GM12878 (cell line): ENCODE results near the gene RPSA. TPM values are rescaled to one million over a fixed set of nuclear protein-coding genes. Genes with fewer than 3 reads are reported as not detected.
A peak's percentile ranks its signal among the peaks of the same experiment; 100 is the strongest.

ENCODE experiments used
- ASH2L ChIP-seq: fragments of 300-600, 200-600 bp; sonication (generic); IDR thresholded peaks from 2 replicates; pipeline ENCODE4 v1.6.1; 2017; ENCODE audit warnings: low read depth, mild to moderate bottlenecking, borderline replicate concordance
- BCL11A ChIP-seq: IDR thresholded peaks from 2 replicates; pipeline ENCODE4 v1.6.1; 2011; ENCODE audit warnings: low read depth, low read length
- CREM ChIP-seq: IDR thresholded peaks from 2 replicates; pipeline ENCODE4 v1.6.1; 2014; ENCODE audit warnings: antibody characterized with exemption, low read depth
- CTCF ChIP-seq, 3 experiments: IDR thresholded peaks in 2 of 3; conservative IDR thresholded peaks in 1 of 3; 2 replicates each; pipeline ENCODE4 v1.5.1; 2011; ENCODE audit warnings: low read depth in 3 of 3, low read length in 3 of 3, mild to moderate bottlenecking in 3 of 3, control low read depth in 2 of 3, moderate library complexity in 2 of 3, inconsistent platforms in 1 of 3, mixed read lengths in 1 of 3; ENCODE audit not compliant: control insufficient read depth in 2 of 3, insufficient read depth in 1 of 3; ENCODE audit errors: extremely low read depth in 1 of 3
- E2F8 ChIP-seq: fragments of 450-650 bp; IDR thresholded peaks from 2 replicates; pipeline ENCODE4 v1.6.1; 2018; ENCODE audit warnings: mild to moderate bottlenecking, low read depth, moderate library complexity; ENCODE audit not compliant: partially characterized antibody
- EGR1 ChIP-seq, 2 experiments: IDR thresholded peaks; 1 replicate in 1 of 2; 2 replicates in 1 of 2; pipeline ENCODE4 v1.6.1; 2011 to 2012; ENCODE audit warnings: low read depth in 2 of 2, low read length in 2 of 2, borderline replicate concordance in 1 of 2, mild to moderate bottlenecking in 1 of 2, moderate library complexity in 1 of 2
- FOS ChIP-seq: IDR thresholded peaks from 3 replicates; pipeline ENCODE4 v1.6.1; 2011; ENCODE audit warnings: borderline replicate concordance; ENCODE audit not compliant: insufficient read length; ENCODE audit errors: extremely low read depth
- FOXM1 ChIP-seq: IDR thresholded peaks from 2 replicates; pipeline ENCODE4 v1.6.1; 2012; ENCODE audit warnings: low read depth, mild to moderate bottlenecking, inconsistent platforms, low read length, moderate library complexity
- GABPA ChIP-seq: IDR thresholded peaks from 2 replicates; pipeline ENCODE4 v1.6.1; 2014; ENCODE audit warnings: antibody characterized with exemption, low read depth, mild to moderate bottlenecking, inconsistent platforms
- HDGF ChIP-seq: fragments of 450-650 bp; IDR thresholded peaks from 2 replicates; pipeline ENCODE4 v1.6.1; 2016; ENCODE audit warnings: antibody characterized with exemption
- IKZF2 ChIP-seq, 2 experiments: fragments of 450-650 bp; IDR thresholded peaks; 2 replicates each; pipeline ENCODE4 v1.6.1; 2017; ENCODE audit warnings: mild to moderate bottlenecking in 2 of 2, moderate library complexity in 2 of 2
- IRF4 ChIP-seq: IDR thresholded peaks from 2 replicates; pipeline ENCODE4 v1.6.1; 2011; ENCODE audit warnings: low read depth, low read length
- MAX ChIP-seq: IDR thresholded peaks from 2 replicates; pipeline ENCODE4 v1.6.1; 2012; ENCODE audit warnings: low read depth, low read length, improper control_type of control experiment
- MTA2 ChIP-seq: fragments of 450-650 bp; IDR thresholded peaks from 2 replicates; pipeline ENCODE4 v1.6.1; 2016; ENCODE audit warnings: low read depth, mild to moderate bottlenecking, moderate library complexity
- NKRF ChIP-seq: fragments of 450-650 bp; conservative IDR thresholded peaks from 2 replicates; pipeline ENCODE4 v1.6.1; 2017; ENCODE audit warnings: mild to moderate bottlenecking, moderate library complexity
- NR2C1 ChIP-seq: fragments of 450-650 bp; IDR thresholded peaks from 2 replicates; pipeline ENCODE4 v1.6.1; 2017; ENCODE audit warnings: antibody characterized with exemption, mild to moderate bottlenecking, moderate library complexity
- PAX5 ChIP-seq: IDR thresholded peaks from 2 replicates; pipeline ENCODE4 v1.6.1; 2011; ENCODE audit warnings: low read depth, low read length, borderline replicate concordance
- PML ChIP-seq: IDR thresholded peaks from 2 replicates; pipeline ENCODE4 v1.6.1; 2012; ENCODE audit warnings: low read length, inconsistent platforms
- RB1 ChIP-seq: fragments of 450-650 bp; formaldehyde crosslinking; IDR thresholded peaks from 2 replicates; pipeline ENCODE4 v1.6.1; 2017; ENCODE audit warnings: mild to moderate bottlenecking, borderline replicate concordance
- SMARCA5 ChIP-seq: fragments of 450-650 bp; IDR thresholded peaks from 2 replicates; pipeline ENCODE4 v1.6.1; 2017; ENCODE audit warnings: mild to moderate bottlenecking
- SP1 ChIP-seq: IDR thresholded peaks from one replicate; pipeline ENCODE4 v1.6.1; 2011; ENCODE audit warnings: low read depth, low read length
- USF1 ChIP-seq: IDR thresholded peaks from 2 replicates; pipeline ENCODE4 v1.6.1; 2011; ENCODE audit warnings: borderline replicate concordance, low read depth, mild to moderate bottlenecking, moderate library complexity, mixed read lengths, low read length; ENCODE audit not compliant: insufficient read depth; ENCODE audit errors: extremely low read length
- polyA plus RNA-seq, 11 experiments: library from polyadenylated mRNA; depleted of rRNA in 4 of 11; unstranded in 6 of 11; stranded (reverse) in 5 of 11; fragments of >200 nt; fragmentation: Nextera tagmentation in 4 of 11; fragmentation: Illumina TruSeq in 1 of 11; extraction: Ambion mirVana in 4 of 11; extraction: Trizol in 1 of 11; gene quantifications; 1 replicate in 1 of 11; 2 replicates in 10 of 11; pipeline versions ENCODE4 v1.2.1 to v1.2.3, GENCODE V29; 2011 to 2016; ENCODE audit warnings: inconsistent platforms in 2 of 11, missing spikeins in 2 of 11, low read depth in 1 of 11
- total RNA-seq, 4 experiments: library from RNA; depleted of rRNA in 3 of 4; stranded (reverse); fragments of >200 nt in 3 of 4; fragmentation: Illumina TruSeq in 1 of 4; extraction: Trizol in 1 of 4; gene quantifications; 2 replicates each; pipeline versions ENCODE4 v1.2.1 to v1.2.3, GENCODE V29; 2013 to 2021

Gene RPSA
- total and polyA plus RNA-seq, 10 of the 15 experiments (the other 5 are each of a cell fraction or from before 2014, with no cell fraction given), result 1,012 to 5,036 (median 3,460) TPM

- TF ChIP-seq SMARCA5 (no peak), NKRF (no peak), MAX (no peak), USF1 (no peak), HDGF (no peak), E2F8 (no peak), CTCF (IDR thresholded peaks at IDR 0.05 in 2 of 3, conservative IDR thresholded peaks at IDR 0.05 in 1 of 3; ENCODE audit: control insufficient read depth in 2 of 3, extremely low read depth in 1 of 3, insufficient read depth in 1 of 3, low read depth in 3 of 3, low read length in 3 of 3) (no peak), MTA2 (no peak), CREM (peak; percentile 21; the same call in 1 of the 2 replicates), PAX5 (peak; percentile 46; the same call in 1 of the 2 replicates), GABPA (0 out of 2 replicates have a peak, but pooled peaks have one; percentile 19), SP1 (no peak), FOXM1 (peak; percentile 72; the same call in 1 of the 2 replicates), ASH2L (no peak), NR2C1 (no peak), PML (no peak), EGR1 (IDR thresholded peaks at IDR 0.05; ENCODE audit: borderline replicate concordance in 1 of 2, low read depth in 2 of 2, low read length in 2 of 2) (peak in 1 of 2 experiments; percentile 26; a peak in 1 of 3 replicates), RB1 (no peak), FOS (no peak), BCL11A (peak; percentile 39; the same call in 1 of the 2 replicates), IKZF2 (IDR thresholded peaks at IDR 0.05) (peak in 1 of 2 experiments; percentile 15; a peak in 1 of 4 replicates), IRF4 (0 out of 2 replicates have a peak, but pooled peaks have one; percentile 20)
Observed at GRCh38 chr3:39361252-39361927, 45.1 kb upstream of the RPSA start (continued).
